Measurements from ENCODE around the gene MXD4. TPM values are rescaled to one million over a fixed set of nuclear protein-coding genes. Genes with fewer than 3 reads are reported as not detected.

Gene MXD4
- total and polyA plus RNA-seq, 2 experiments from 2014 or later: 6.9 to 19.9 TPM

DNA sequence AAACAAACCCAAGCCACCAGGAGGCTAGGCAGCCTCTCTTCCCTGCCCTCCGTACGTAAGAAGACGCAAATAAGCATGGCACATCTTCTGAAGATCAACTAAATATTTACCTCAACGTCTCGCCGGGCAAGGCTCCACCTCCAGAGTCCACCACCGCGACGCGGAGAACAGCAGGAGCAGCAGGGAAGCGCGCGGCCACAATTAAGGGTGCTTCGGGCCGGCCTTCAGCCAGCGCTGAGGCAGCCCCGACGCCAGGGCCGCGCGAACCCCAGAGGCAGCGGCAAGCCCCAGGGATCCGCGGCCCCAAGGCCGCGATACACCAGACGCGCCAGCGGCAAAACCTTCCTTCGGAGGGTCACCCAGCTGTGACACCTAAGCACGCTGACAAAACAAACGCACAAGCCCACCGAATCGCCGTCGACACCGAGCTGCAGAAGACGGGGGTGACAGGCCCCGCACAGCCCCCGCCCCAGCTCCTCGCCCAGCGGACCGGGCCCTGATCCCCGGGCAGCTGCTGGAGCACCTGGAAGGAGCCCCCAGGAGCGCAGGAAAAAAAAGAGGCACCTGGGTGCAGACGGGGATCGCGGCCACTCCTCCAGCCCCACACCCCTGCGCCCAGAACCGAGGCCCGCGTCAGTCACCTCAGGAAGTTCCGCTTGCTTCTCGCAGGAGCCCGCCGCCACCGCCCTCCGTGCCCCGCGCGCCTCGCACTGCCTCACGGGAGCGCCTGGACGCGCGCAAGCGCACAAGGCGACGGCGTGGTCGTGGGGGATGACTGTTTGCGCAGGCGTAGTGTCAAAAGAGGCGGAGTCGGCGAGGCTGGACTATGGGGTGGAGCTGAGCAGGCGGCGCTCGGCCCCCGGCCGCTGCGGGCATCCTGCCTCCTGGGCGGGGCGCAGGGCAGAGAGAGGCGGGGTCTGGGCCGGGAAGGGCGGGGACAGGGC, 20.2 kb downstream of the MXD4 start, which contains the start of the genes HAUS3 and POLN:
Gene HAUS3 (minus strand): TSS at position 712 of the 944 bp plus-strand sequence. CDS start 1,175 bp downstream, outside the sequence.
Gene POLN (minus strand): TSS at position 712 of the 944 bp plus-strand sequence. CDS start 12,890 bp downstream, outside the sequence.
- ATAC-seq (peak; percentile 84), DNase-seq (ENCODE audit: low spot score) (peak; percentile 98)
- peaks cover 25% of the 10 kb centered on the region for H3K4me1 Mint-ChIP-seq
- H4K20me1 ChIP-seq (replicated peaks; ENCODE audit: insufficient read depth): peaks cover 27% of the 10 kb centered on the region
- peaks cover 24% of the 10 kb centered on the region for H3K9me3 Mint-ChIP-seq
- H3K4me3 ChIP-seq: peak within 1 kb of the TSS; percentile 86
- peak within 1 kb of the TSS; percentile 81 for H3K4me2 ChIP-seq
- H3K4me1 ChIP-seq (ENCODE audit: insufficient read depth): peaks cover 22% of the 10 kb centered on the region
- peaks cover 8% of the 10 kb centered on the region for H3K27me3 Mint-ChIP-seq (ENCODE audit: insufficient read depth, low read depth, poor library complexity)
- H3K27me3 ChIP-seq (ENCODE audit: insufficient read depth): no peaks in the 10 kb centered on the region
- no peaks in the 10 kb centered on the region; the same call in 1 of the 2 replicates for H3K36me3 ChIP-seq (ENCODE audit: insufficient read depth)
- no peaks in the 10 kb centered on the region for H3F3A ChIP-seq (replicated peaks; ENCODE audit: low read depth)
- peak within 1 kb of the TSS; percentile 92 for H3K4me3 Mint-ChIP-seq
- peak within 1 kb of the TSS; percentile 89; the same call in 1 of the 2 replicates for H2AFZ ChIP-seq
- peaks cover 22% of the 10 kb centered on the region for H3K36me3 Mint-ChIP-seq (ENCODE audit: low read depth)
- no peaks in the 10 kb centered on the region for H3K9me2 ChIP-seq (ENCODE audit: insufficient read depth)
- H3K27ac Mint-ChIP-seq: 0 out of 2 replicates have a peak within 1 kb of the TSS, but pooled peaks have one; percentile 82
- TF ChIP-seq, protein P1, sequence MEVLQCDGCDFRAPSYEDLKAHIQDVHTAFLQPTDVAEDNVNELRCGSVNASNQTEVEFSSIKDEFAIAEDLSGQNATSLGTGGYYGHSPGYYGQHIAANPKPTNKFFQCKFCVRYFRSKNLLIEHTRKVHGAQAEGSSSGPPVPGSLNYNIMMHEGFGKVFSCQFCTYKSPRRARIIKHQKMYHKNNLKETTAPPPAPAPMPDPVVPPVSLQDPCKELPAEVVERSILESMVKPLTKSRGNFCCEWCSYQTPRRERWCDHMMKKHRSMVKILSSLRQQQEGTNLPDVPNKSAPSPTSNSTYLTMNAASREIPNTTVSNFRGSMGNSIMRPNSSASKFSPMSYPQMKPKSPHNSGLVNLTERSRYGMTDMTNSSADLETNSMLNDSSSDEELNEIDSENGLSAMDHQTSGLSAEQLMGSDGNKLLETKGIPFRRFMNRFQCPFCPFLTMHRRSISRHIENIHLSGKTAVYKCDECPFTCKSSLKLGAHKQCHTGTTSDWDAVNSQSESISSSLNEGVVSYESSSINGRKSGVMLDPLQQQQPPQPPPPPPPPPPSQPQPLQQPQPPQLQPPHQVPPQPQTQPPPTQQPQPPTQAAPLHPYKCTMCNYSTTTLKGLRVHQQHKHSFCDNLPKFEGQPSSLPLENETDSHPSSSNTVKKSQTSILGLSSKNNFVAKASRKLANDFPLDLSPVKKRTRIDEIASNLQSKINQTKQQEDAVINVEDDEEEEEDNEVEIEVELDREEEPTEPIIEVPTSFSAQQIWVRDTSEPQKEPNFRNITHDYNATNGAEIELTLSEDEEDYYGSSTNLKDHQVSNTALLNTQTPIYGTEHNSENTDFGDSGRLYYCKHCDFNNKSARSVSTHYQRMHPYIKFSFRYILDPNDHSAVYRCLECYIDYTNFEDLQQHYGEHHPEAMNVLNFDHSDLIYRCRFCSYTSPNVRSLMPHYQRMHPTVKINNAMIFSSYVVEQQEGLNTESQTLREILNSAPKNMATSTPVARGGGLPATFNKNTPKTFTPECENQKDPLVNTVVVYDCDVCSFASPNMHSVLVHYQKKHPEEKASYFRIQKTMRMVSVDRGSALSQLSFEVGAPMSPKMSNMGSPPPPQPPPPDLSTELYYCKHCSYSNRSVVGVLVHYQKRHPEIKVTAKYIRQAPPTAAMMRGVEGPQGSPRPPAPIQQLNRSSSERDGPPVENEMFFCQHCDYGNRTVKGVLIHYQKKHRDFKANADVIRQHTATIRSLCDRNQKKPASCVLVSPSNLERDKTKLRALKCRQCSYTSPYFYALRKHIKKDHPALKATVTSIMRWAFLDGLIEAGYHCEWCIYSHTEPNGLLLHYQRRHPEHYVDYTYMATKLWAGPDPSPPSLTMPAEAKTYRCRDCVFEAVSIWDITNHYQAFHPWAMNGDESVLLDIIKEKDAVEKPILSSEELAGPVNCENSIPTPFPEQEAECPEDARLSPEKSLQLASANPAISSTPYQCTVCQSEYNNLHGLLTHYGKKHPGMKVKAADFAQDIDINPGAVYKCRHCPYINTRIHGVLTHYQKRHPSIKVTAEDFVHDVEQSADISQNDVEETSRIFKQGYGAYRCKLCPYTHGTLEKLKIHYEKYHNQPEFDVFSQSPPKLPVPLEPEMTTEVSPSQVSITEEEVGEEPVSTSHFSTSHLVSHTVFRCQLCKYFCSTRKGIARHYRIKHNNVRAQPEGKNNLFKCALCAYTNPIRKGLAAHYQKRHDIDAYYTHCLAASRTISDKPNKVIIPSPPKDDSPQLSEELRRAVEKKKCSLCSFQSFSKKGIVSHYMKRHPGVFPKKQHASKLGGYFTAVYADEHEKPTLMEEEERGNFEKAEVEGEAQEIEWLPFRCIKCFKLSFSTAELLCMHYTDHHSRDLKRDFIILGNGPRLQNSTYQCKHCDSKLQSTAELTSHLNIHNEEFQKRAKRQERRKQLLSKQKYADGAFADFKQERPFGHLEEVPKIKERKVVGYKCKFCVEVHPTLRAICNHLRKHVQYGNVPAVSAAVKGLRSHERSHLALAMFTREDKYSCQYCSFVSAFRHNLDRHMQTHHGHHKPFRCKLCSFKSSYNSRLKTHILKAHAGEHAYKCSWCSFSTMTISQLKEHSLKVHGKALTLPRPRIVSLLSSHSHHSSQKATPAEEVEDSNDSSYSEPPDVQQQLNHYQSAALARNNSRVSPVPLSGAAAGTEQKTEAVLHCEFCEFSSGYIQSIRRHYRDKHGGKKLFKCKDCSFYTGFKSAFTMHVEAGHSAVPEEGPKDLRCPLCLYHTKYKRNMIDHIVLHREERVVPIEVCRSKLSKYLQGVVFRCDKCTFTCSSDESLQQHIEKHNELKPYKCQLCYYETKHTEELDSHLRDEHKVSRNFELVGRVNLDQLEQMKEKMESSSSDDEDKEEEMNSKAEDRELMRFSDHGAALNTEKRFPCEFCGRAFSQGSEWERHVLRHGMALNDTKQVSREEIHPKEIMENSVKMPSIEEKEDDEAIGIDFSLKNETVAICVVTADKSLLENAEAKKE (CRISPR knock-in tag; IDR thresholded peaks at IDR 0.05): no peak
- TF ChIP-seq EZH2 (IDR thresholded peaks at IDR 0.05; ENCODE audit: low read depth, unreplicated experiment): no peak
- TF ChIP-seq, protein P2, sequence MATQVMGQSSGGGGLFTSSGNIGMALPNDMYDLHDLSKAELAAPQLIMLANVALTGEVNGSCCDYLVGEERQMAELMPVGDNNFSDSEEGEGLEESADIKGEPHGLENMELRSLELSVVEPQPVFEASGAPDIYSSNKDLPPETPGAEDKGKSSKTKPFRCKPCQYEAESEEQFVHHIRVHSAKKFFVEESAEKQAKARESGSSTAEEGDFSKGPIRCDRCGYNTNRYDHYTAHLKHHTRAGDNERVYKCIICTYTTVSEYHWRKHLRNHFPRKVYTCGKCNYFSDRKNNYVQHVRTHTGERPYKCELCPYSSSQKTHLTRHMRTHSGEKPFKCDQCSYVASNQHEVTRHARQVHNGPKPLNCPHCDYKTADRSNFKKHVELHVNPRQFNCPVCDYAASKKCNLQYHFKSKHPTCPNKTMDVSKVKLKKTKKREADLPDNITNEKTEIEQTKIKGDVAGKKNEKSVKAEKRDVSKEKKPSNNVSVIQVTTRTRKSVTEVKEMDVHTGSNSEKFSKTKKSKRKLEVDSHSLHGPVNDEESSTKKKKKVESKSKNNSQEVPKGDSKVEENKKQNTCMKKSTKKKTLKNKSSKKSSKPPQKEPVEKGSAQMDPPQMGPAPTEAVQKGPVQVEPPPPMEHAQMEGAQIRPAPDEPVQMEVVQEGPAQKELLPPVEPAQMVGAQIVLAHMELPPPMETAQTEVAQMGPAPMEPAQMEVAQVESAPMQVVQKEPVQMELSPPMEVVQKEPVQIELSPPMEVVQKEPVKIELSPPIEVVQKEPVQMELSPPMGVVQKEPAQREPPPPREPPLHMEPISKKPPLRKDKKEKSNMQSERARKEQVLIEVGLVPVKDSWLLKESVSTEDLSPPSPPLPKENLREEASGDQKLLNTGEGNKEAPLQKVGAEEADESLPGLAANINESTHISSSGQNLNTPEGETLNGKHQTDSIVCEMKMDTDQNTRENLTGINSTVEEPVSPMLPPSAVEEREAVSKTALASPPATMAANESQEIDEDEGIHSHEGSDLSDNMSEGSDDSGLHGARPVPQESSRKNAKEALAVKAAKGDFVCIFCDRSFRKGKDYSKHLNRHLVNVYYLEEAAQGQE (IDR thresholded peaks at IDR 0.05; ENCODE audit: unreplicated experiment): no peak
- no peak for TF ChIP-seq ZNF331 (CRISPR knock-in tag; IDR thresholded peaks at IDR 0.05; ENCODE audit: low read depth)
- no peak for TF ChIP-seq EZH2phosphoT487 (IDR thresholded peaks at IDR 0.05; ENCODE audit: unreplicated experiment)
- TF ChIP-seq ZNF114 (CRISPR knock-in tag; IDR thresholded peaks at IDR 0.05): no peak
- peak; percentile 97 for TF ChIP-seq POLR2AphosphoS5 (IDR thresholded peaks at IDR 0.05; ENCODE audit: low read depth)
- no peak for TF ChIP-seq JUNB (IDR thresholded peaks at IDR 0.05; ENCODE audit: unreplicated experiment)
- no peak for TF ChIP-seq CREB1 (CRISPR knock-in tag; IDR thresholded peaks at IDR 0.05; ENCODE audit: low read depth)
- TF ChIP-seq, protein P3, sequence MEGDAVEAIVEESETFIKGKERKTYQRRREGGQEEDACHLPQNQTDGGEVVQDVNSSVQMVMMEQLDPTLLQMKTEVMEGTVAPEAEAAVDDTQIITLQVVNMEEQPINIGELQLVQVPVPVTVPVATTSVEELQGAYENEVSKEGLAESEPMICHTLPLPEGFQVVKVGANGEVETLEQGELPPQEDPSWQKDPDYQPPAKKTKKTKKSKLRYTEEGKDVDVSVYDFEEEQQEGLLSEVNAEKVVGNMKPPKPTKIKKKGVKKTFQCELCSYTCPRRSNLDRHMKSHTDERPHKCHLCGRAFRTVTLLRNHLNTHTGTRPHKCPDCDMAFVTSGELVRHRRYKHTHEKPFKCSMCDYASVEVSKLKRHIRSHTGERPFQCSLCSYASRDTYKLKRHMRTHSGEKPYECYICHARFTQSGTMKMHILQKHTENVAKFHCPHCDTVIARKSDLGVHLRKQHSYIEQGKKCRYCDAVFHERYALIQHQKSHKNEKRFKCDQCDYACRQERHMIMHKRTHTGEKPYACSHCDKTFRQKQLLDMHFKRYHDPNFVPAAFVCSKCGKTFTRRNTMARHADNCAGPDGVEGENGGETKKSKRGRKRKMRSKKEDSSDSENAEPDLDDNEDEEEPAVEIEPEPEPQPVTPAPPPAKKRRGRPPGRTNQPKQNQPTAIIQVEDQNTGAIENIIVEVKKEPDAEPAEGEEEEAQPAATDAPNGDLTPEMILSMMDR (conservative IDR thresholded peaks at IDR 0.05; ENCODE audit: low read depth in 2 of 2): no peak
- no peak for TF ChIP-seq NANOG (IDR thresholded peaks at IDR 0.05; ENCODE audit: borderline replicate concordance)
- TF ChIP-seq STAT1 (IDR thresholded peaks at IDR 0.05; ENCODE audit: unreplicated experiment): no peak
- TF ChIP-seq, protein P4, sequence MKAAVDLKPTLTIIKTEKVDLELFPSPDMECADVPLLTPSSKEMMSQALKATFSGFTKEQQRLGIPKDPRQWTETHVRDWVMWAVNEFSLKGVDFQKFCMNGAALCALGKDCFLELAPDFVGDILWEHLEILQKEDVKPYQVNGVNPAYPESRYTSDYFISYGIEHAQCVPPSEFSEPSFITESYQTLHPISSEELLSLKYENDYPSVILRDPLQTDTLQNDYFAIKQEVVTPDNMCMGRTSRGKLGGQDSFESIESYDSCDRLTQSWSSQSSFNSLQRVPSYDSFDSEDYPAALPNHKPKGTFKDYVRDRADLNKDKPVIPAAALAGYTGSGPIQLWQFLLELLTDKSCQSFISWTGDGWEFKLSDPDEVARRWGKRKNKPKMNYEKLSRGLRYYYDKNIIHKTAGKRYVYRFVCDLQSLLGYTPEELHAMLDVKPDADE (IDR thresholded peaks at IDR 0.05): peak; percentile 62; the same call in 1 of the 2 replicates
- H3K27ac ChIP-seq (ENCODE audit: low read depth): no peak within 1 kb of the TSS
- peaks cover 44% of the 10 kb centered on the region for H3K79me2 ChIP-seq (replicated peaks; ENCODE audit: insufficient read depth)
